Measurements from ENCODE around the gene SPTLC2. TPM values are rescaled to one million over a fixed set of nuclear protein-coding genes. Genes with fewer than 3 reads are reported as not detected.

SPTLC2 gene
- total RNA-seq, 1 experiment from 2014 or later = 32.6 TPM

DNA sequence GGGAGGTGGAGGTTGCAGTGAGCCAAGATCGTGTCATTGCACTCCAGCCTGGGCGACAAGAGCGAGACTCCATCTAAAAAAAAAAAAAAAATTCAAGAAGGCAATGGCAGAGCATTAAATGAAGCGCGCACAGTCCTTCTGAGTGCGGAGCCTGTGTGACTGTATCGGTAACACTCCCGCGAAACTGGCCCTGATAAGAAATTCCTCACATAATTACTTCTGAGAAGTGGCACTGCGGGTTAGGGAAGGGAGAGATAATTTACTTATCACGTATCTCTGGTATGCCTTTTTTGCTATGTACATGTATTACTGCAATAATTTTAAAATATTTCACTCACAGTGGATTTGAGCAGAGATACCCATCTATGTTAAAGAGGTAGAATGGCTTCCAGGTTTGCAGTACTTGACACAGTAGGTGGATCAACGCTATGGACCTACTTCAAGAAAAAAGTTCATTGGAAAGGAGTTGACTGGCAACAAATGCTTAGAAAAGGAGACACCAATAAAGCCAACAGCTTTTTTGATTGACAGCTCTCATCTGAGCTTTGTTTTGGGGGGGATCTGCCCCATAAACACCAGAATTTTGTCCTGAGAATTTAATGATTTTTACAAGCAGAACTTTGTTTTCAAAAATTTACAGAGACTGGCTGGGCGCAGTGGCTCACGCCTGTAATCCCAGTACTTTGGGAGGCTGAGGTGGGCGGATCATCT is 29.2 kb upstream of the SPTLC2 start:
- Histone ChIP-seq H3K4me2 (ENCODE audit: insufficient read depth, insufficient read length, low read length) (no peak overlapping the region), H3K79me1 (ENCODE audit: insufficient read depth, low read depth, low read length, poor library complexity, severe bottlenecking) (no peaks in the 10 kb centered on the region), H3K9me3 (ENCODE audit: control insufficient read depth, low read depth, low read length) (no peaks in the 10 kb centered on the region), H3K14ac (ENCODE audit: insufficient read depth, low read length) (no peak overlapping the region), H3K27ac (ENCODE audit: insufficient read length, low read depth, low read length) (no peak overlapping the region), H3K18ac (ENCODE audit: insufficient read length, low read depth, low read length) (no peak overlapping the region), H2AFZ (ENCODE audit: low read length) (no peak overlapping the region), H2AK5ac (ENCODE audit: insufficient read length, low read length) (no peak overlapping the region), H4K5ac (ENCODE audit: insufficient read length, low read depth, low read length) (no peak overlapping the region), H3T11ph (ENCODE audit: low read length) (no peak overlapping the region), H3K23me2 (ENCODE audit: insufficient read length, low read depth, low read length, poor library complexity, severe bottlenecking) (no peaks in the 10 kb centered on the region), H3K4me1 (ENCODE audit: insufficient read depth, low read length) (no peaks in the 10 kb centered on the region), H2BK12ac (ENCODE audit: insufficient read length, low read depth, low read length) (no peak overlapping the region), H3K4ac (ENCODE audit: low read depth, low read length) (no peak overlapping the region), H3K56ac (ENCODE audit: insufficient read length, low read depth, low read length) (no peak overlapping the region), H2BK15ac (ENCODE audit: low read depth, low read length) (no peak overlapping the region), H3K79me2 (ENCODE audit: insufficient read depth, low read length) (no peaks in the 10 kb centered on the region), H2BK120ac (ENCODE audit: low read depth, low read length, poor library complexity, severe bottlenecking) (no peak overlapping the region), H4K8ac (replicated peaks; ENCODE audit: insufficient read length, low read depth, low read length) (no peak overlapping the region), H3K27me3 (ENCODE audit: insufficient read depth, low read length) (no peaks in the 10 kb centered on the region), H4K20me1 (ENCODE audit: control insufficient read depth, insufficient read depth, insufficient read length) (no peaks in the 10 kb centered on the region), H4K91ac (ENCODE audit: insufficient read length, low read depth, low read length) (no peak overlapping the region), H2BK5ac (ENCODE audit: insufficient read length, low read length) (no peak overlapping the region), H3K23ac (ENCODE audit: insufficient read length, low read depth, low read length) (no peak overlapping the region), H3K9ac (ENCODE audit: extremely low read depth, insufficient read length, low read length) (no peak overlapping the region), H2BK20ac (ENCODE audit: low read depth, low read length, poor library complexity, severe bottlenecking) (no peak overlapping the region)
- Mint-ChIP-seq H3K9me3 (peaks cover 0 to 5% of the 10 kb centered on the region in 2 experiments; a peak in 2 of 5 replicates), H3K27me3 (ENCODE audit: low read depth) (peaks cover 5% of the 10 kb centered on the region; the same call in 1 of the 2 replicates), H3K4me3 (no peak overlapping the region), H3K4me1 (no peaks in the 10 kb centered on the region), H3K36me3 (ENCODE audit: insufficient read depth in 1 of 3, low read depth in 3 of 3) (no peaks in the 10 kb centered on the region), H3K27ac (no peak overlapping the region)
- no peak for DNase-seq
- no CpG with 5 or more reads among the region's 15 CpGs for WGBS (ENCODE audit: extremely low coverage, insufficient read length, low lambda C conversion rate)
- TF ChIP-seq CTCF (conservative IDR thresholded peaks at IDR 0.05) = no peak
